D341Med (cell line): ENCODE measurements around the gene WDR1.

Experiments
- DNase-seq: peaks from one replicate; pipeline ENCODE4 v3.0.0; 2012; ENCODE audit warnings: low spot score

Gene WDR1

DNA sequence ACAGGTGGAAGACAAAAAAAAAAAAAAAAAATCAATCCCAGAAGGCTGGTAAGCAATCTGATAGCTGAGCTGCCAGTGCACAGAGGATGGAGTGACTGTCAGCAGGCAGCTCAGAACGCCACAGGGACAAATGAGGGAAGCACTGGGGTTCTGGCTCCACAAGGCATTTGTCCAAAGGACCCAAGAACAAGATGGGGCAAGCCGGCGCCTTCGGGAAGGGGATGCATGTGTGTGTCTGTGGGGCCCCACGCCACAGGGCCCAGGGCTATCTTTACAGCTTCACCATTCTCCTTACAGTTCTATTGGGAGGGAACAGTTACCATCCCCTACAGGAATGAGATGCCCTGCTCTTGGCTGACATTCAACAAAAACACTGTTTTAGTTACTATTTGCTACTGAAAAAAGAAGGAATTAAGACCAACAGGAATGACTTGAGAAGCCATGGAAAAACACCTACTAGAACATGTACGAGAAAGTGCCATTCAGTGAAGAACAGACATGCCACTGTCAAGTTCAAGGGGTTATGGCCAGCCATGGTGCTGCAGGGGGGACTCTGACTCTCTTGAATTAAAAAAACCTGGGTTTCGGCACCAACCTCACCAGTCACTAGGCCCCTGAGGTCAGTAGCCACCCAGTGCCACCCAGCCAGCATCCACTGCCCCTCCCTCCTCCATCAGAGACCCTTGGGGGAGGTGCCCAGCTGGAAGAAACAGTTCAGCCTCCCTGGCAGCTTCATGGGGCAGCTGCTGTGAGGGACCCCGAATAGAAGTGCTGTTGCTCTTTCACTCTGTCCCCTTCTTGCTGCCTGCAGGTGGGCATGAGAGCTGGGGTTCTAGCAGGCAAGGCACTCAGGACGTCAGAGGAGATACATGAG is 18.5 kb downstream of the WDR1 start:
- DNase-seq, result no peak

DNA sequence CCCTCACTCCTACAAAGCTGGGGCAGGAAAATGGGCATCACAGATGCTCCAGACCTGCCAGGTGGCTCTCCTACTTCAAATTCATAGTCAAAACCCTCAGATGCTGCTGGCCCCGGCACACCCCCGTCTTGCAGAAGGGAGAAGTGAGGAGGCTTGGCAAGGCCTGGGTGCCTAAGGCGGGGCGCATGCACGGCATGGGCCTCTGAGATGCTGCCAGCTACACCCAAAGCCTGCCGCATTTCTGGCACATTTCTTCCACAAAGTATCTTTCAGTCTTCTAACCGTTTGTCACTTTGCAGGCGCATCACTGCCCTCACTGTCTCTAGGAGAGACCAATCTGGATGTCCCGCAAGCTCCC is 19.6 kb downstream of the WDR1 start:
- no peak for DNase-seq

DNA sequence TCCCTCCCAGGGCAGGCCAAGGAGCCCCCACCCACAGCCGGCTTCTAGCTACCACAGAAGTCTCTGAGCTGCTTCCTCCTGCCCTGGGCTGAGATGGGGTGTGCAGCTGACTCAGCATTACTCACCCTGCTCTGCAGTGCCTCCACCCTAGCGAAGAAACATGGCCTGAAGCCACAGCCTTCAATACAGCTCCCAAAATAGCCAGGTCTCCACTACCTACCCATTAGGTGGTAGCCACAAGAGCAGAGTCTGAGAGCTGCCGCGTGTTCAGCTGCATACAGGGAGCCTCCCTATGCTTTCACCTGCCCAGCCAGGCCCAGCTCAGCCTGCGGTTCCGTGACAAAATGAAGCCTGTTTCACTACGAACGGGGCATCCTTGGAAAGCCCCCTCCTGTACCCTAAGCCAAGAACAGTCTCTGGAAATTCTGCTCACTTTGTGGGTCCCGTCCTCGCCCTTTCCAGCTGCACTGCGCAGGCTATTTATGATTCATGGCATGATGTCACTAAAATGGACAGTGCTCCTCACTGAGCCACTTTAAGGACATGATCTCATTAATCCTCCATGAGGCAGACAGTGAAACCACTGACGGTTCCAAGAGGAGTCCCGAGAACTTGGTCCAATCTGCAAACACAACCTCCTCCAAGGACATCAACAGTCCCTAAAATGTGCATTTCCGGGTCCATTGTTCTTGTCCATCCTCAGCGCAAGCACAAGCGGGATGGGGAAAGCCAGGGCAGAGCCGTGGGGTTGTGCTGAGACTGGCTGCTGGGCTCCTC is 20.2 kb downstream of the WDR1 start:
- no peak for DNase-seq

DNA sequence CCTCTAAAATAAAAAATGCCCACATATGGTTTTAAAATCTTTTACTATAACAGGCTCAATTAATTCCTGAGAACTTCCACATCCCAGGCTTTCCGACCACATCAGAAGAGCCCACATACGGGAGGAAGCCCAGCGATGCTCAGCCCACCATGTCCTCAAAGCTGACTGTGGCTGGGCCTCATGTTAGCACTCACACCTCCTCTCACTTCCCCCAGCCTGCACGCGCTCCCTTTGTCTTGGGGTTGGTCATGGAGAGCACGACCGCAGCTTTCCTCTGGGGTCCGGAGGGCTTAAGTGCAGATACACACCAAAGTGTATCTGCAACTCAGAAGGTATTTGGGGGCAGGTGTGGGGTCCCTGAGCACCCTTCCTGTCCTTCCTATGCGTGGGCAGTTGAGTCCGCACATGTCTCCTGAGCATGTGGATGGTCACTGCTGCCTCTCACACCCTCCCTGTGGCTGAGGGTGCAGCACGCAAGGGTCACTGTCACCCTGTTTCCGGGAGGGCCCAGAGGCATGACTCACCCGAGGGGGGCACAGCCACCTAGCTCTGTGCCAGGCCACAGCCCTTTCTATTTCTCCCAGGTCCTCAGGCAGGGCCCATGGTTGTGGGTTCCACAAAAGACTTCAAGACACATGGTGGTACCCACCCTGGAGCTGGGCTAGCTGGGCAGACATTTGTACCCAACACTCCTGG is 21.2 kb downstream of the WDR1 start:
- no peak for DNase-seq

DNA sequence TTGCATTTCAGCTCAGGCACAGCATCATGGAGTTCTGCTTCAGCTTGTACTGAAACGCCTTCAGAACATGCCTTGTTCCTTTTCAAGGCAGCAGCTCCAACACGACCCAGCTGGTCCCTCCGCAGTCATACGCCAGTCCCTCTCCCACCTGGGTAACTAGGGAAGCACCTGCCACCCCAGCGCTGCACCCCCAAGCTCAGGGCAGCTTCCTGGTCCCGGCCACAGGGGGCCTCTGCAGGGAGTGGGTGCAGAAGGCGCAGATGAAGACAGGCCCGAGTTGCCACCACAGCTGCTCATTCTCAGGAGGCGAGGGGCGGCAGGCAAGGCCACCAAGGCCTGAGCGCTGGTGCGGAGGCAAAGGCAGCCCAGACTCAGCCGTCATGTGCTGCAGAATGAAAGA is 21.8 kb downstream of the WDR1 start:
- no peak for DNase-seq

DNA sequence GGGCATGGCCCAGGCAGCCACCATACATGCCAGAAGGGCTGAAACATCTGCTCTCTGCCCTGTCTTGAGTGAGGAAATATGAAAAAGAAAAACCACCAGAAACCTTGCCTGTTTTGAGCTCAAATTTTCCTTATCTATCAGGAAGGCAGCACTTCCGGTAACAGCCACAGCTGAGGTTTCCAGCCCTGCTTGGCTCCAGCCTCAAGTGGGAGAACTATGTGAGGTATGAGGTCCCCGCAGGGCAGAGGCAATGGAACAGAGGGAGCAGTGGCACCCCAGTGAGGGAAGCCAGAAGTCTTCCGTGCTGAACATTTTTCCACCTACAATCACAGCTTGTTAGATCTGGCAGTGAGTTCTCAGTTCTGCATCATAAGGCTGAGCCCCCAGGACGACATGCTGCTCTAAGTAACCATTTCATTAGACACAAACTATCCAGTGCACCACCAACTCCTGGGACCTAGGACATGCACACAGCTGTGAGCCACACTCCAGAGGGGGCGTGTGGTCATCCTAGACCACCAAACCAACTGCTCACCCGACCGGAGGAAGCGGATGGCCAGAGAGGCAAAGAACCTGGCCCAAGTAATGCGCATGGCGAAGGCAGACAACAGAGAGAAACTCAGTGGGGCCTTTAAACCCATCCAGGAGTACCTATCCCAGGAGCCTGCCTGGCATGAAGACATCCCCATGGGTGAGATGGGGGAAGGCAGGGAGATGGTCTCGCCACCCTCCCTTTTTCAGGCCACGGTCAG is 22.6 kb downstream of the WDR1 start:
- no peak for DNase-seq

GRCh38 chr4:10093271-10093621 is 23.4 kb downstream of the WDR1 start:
- no peak for DNase-seq

DNA sequence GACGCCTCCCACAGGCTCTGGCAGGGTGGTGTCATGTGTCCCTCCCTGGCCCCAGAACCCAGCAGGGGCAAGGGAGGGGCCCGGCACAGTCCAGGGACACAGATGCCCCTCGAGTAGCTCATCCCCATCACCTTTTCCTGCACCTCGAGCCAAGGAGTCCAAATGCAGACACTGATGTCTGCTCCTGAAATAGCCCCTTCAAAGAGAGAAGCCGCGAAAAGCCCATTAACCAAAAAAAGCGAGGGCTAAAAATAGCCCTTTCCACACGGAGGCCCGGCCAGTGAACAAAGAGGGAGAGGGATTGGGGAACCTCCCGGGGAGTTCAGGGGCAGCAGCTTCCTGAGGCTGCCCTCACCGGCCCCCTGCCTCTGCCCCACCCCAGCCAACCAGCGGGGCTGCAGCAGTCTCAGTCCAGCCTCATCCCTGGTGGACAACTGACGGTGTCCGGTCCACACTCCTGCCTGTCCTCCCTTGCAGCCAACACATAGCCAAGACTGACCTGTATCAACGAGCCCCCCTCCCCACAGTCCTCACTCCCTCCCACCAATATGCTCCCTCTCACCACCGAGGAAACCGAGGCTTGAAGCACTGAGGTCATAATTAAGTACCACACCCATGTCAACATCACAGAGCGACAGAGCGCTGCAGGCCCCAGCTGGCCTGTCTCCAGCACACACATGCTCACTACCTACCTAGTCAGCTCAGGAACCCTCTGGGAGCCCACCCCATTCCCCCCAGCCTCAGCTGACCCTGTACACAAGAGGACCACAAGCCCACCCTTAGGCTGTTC is 23.9 kb downstream of the WDR1 start:
- no peak for DNase-seq

- DNase-seq, result no peak
Measured at GRCh38 chr4:10091531-10092181, 24.9 kb downstream of the WDR1 start.

GRCh38 chr4:10090467-10091250 is 25.9 kb downstream of the WDR1 start:
- no peak for DNase-seq

- DNase-seq, result peak; percentile 57
Measured at GRCh38 chr4:10089346-10089745, 27.3 kb downstream of the WDR1 start.

GRCh38 chr4:10088135-10089010 is 28.2 kb downstream of the WDR1 start:
- DNase-seq, result no peak

DNA sequence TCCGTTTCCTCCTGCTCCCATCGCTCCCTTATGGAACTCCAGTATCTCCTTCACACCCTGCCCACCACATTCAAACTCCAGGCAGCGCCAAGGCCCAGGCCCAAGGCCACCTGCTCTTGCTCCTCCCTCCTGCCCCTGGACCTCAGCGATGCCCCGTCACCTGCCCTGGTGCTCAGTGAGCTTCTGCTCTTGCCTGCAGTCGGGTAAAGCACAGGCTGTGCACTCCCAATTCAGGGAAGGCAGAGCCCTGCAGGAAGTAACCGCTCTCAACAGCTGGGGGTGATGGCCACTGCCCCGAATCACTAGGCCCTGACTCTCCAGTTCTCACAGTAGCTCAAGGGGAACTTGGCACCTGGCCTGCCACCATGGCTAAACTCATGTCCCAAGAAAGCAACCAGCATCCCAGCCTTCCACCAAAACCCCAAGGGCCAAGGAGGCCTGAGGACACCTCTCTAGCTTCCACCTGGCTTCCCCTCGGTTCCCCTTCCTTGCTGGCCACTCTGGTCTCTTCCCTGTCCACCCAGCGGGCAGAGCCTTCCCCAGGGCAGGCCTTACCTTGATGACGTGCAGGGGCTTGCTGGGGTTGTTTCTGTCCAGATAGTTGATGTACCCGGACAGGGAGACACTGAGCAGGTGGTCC is 29.3 kb downstream of the WDR1 start:
- no peak for DNase-seq

DNA sequence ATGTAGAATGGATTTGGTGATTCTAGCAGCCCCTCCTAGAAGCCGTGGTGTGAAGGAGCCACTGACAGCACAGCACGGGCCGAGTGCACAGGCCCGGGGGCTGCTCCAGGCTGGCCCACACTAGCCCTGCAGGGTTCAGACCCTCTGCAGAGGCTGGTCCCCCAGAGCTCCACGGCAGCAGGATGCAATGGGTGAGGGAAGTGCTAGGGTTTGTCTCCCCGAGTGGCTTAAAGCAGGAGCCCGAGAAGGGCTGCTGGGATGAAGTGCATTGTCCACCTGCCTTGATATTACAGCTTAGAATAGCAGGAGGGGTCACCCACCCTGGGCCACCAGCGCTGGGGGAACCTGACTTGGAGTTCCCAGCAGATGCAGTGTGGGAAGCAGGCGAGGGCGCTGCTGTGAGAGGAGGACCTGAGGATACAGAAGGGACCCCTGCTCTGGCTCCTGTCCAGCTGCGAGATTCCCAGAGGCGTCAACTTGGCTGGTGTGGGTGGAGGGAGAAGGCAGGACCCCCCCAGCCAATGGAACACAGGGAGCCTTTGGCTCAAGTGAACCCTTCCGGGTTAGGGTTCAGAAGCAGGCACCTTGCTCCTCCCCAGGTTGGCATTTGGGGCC is 30.0 kb downstream of the WDR1 start:
- DNase-seq, result no peak

- no peak for DNase-seq
Measured at GRCh38 chr4:10085828-10086505, 30.6 kb downstream of the WDR1 start.

GRCh38 chr4:10085386-10085785 is 31.2 kb downstream of the WDR1 start:
- no peak for DNase-seq

DNA sequence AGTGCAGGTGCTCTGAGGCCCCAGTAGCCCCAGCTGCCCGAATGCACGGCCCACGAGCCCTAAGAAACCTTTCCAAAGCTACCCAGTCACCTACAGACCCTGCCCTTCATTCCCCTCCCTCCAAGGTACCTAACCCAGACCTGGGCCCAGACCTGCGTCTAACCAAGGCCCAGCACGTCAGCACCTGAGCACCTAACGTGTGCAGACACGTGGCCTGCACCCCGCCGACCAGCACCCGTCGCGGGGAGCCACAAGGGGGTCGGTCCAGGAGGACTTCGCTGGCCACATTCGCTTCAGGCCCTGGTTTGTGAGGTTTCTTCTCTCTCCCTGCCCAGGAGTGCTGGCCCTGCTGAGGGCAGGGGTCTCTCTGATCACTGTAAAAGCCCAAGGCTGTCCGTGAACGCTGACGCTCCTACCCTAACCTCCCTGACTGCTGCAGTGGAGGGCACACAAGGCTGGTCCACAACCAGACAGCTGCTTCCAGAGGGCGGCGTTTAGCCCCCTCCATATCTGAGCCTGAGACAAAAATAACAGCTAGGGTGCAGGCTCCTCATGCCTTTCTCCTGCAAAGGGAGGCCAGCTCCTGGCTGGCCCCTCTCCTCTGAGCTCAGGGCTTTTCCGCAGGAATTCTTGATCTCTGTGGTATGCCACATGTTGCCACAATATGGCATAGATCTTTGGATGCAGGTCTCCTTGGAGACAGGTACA is 31.8 kb downstream of the WDR1 start:
- no peak for DNase-seq
